ENCODE data around the gene ATP5MG.
"Not testable (repeated sequence)": the region's sequence is repeated elsewhere in the genome, so short reads cannot be mapped to it uniquely, and the experiment has no call there.

ATP5MG gene

GRCh38 chr11:118401151-118401879 is at the start of gene ATP5MG:
TSS of gene ATP5MG (plus strand) at chr11:118401606. CDS start at chr11:118401666, 60 bp downstream.
- DNase-seq = peak; percentile 99

GRCh38 chr11:118353084-118353710 is 48.2 kb upstream of the ATP5MG start:
- DNase-seq = peak; percentile 26

GRCh38 chr11:118358071-118358470 is 43.3 kb upstream of the ATP5MG start:
- no peak for DNase-seq

GRCh38 chr11:118359295-118359958 is 42.0 kb upstream of the ATP5MG start, which contains the start of gene UBE4A:
TSS of gene UBE4A (plus strand) at chr11:118359600. CDS start at chr11:118365081, 5,481 bp downstream.
- peak; percentile 98 for DNase-seq

- no peak for DNase-seq
Measured at GRCh38 chr11:118364956-118365615, 36.3 kb upstream of the ATP5MG start.

- DNase-seq = no peak
Measured at GRCh38 chr11:118366287-118366686, 35.1 kb upstream of the ATP5MG start.

- no peak for DNase-seq
Measured at GRCh38 chr11:118370774-118371173, 30.6 kb upstream of the ATP5MG start.

GRCh38 chr11:118373263-118373662 is 28.1 kb upstream of the ATP5MG start:
- DNase-seq = no peak

GRCh38 chr11:118373871-118374270 is 27.5 kb upstream of the ATP5MG start:
- DNase-seq = no peak

- DNase-seq = no peak
Measured at GRCh38 chr11:118374729-118375128, 26.7 kb upstream of the ATP5MG start.

GRCh38 chr11:118375978-118376377 is 25.4 kb upstream of the ATP5MG start:
- DNase-seq = no peak

GRCh38 chr11:118379497-118379896 is 21.9 kb upstream of the ATP5MG start:
- no peak for DNase-seq

- DNase-seq = no peak
Measured at GRCh38 chr11:118380571-118380970, 20.8 kb upstream of the ATP5MG start.

- no peak for DNase-seq
Measured at GRCh38 chr11:118382954-118383353, 18.5 kb upstream of the ATP5MG start.

GRCh38 chr11:118383657-118384056 is 17.7 kb upstream of the ATP5MG start:
- DNase-seq = no peak

- DNase-seq = no peak
Measured at GRCh38 chr11:118396097-118396501, 5.3 kb upstream of the ATP5MG start.

- no peak for DNase-seq
Measured at GRCh38 chr11:118397448-118397847, 4.0 kb upstream of the ATP5MG start.

GRCh38 chr11:118398791-118399559 is 2.4 kb upstream of the ATP5MG start:
- no peak for DNase-seq

- no peak for DNase-seq
Measured at GRCh38 chr11:118401880-118402590, 629 bp downstream of the ATP5MG start.

- DNase-seq = not testable (repeated sequence)
Measured at GRCh38 chr11:118402594-118402993, 1.2 kb downstream of the ATP5MG start.

- peak; percentile 98 for DNase-seq
Measured at GRCh38 chr11:118406599-118407166, 5.3 kb downstream of the ATP5MG start.
